Epithelial cell of proximal tubule (primary cell): ENCODE data around the gene ZNRD2. TPM values are rescaled to one million over a fixed set of nuclear protein-coding genes. Genes with fewer than 3 reads are reported as not detected.

Experiments
- DNase-seq: peaks from one replicate; pipeline ENCODE4 v3.0.0-alpha.2; 2011; ENCODE audit warnings: low read depth
- H3K4me3 ChIP-seq: 2 replicates; pipeline ENCODE4 v1.5.1; 2011; ENCODE audit warnings: low read depth, mild to moderate bottlenecking, low read length
- CTCF ChIP-seq: conservative IDR thresholded peaks from 2 replicates; pipeline ENCODE4 v1.5.1; 2012; ENCODE audit warnings: low read depth, mild to moderate bottlenecking, low read length
- total RNA-seq: library from RNA; depleted of rRNA; stranded (reverse); fragments of >200 nt; gene quantifications from 2 replicates; pipeline ENCODE4 v1.2.3, GENCODE V29; 2015

The ZNRD2 gene
- total RNA-seq, 1 donor from 2014 or later: 72.0 TPM

- TF ChIP-seq CTCF: no peak
- DNase-seq: no peak
- H3K4me3 ChIP-seq: no peak overlapping the region
Measured at GRCh38 chr11:65609665-65610064, 39.4 kb downstream of the ZNRD2 start.

DNA sequence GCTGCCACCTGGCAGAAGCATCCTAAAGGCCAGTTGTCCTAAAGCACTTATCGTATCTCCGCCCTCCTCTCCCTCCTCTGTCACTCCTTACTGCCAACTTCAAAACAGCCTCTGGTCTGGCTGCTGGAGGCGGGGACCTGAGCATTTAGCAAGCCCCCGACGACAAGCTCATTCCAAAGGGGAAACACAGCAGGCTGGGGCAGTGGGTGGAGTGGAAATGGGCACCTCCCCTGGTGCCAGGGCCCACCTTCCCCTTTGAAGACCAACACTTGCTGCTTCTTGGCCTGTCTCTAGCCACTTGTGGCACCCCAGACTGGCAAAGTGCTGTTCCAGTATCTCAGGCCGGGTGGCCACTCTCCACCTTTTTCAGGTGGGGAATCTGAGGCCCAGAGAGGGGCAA, 40.1 kb downstream of the ZNRD2 start:
- no peak overlapping the region for H3K4me3 ChIP-seq
- DNase-seq: no peak
- TF ChIP-seq CTCF: no peak

DNA sequence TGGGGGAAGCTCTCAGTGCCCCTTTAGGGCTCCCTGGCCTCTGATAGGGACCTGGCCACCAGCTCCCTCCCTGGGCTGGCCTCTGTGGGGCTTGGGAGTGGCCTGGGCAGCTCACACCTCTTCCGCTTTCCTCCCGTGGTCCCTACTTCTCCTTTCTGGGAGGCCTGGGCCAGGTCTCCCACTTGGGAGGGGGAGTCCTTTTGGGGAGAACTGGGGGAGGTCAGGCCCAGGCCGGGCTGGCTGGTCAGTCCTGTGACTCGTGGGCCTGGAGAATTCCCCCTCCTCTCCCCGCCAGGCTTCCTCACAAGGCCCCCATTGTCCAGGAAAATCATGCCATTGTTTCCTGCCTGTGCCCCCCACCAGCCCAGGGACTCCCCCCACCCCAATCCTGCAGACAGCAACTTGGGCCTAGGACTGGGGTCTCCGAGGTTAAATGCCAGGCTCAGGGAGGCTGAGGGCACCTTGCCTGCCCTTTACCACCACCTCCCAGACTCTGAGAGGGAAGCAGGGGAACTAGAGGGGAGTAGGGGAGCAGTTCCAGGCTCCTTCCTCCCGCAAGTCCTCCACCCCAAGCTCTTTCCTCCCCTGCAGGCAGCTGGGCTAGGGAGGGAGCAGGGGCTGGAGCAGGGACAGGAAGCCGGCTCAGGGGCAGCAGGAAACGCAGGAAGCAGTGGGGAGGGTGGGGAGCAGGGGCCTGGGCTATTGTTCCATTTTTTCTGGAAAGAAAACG, 40.9 kb downstream of the ZNRD2 start:
- H3K4me3 ChIP-seq: peak overlapping the region; percentile 1
- TF ChIP-seq CTCF: no peak
- no peak for DNase-seq

GRCh38 chr11:65611758-65612603, 41.7 kb downstream of the ZNRD2 start:
- no peak for DNase-seq
- peak overlapping the region; percentile 81 for H3K4me3 ChIP-seq
- TF ChIP-seq CTCF: no peak

GRCh38 chr11:65612691-65613090, 42.4 kb downstream of the ZNRD2 start:
- TF ChIP-seq CTCF: no peak
- H3K4me3 ChIP-seq: peak overlapping the region; percentile 81
- DNase-seq: no peak

DNA sequence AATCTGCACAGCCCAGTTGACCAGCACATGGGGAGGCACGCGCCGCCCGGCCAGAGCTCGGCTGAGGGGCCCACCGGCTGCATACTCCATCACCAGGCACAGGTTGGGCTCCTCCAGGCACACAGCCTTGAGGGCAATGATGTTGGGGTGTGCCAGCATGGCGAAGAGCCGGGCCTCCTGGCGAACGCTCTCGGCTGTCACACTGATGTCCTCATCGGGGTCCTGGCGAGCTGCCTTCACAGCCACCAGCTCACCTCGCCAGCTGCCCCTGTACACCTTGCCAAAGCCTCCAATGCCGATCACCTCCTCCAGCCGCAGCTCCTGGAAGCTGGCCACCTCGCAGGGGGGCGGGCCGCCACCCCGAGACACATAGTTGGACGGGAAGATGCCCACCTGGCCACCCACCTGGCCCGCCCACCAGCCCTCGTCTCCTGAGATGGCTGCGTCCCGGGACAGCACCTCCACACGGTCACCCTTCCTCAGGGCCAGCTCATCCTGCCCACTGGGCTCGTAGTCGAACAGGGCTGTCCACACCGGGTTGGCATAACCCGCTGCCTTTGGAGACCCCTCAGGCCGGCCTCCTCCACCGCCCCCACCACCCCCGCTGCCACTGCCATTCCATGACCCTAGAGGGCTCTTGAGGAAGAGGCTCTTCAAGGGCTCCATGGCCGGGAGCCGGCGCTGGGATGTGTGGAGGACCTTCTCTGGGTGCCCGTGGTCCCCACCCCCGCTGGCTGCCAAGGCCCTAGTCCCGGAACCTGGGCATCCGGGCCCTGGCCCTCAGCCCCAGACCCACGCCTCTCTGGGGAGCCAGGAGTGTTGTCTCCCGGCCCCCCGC, 43.0 kb downstream of the ZNRD2 start:
- TF ChIP-seq CTCF: no peak
- peak overlapping the region; percentile 81 for H3K4me3 ChIP-seq
- DNase-seq: no peak
